Measurements from ENCODE around the gene SAPCD2. TPM values are rescaled to one million over a fixed set of nuclear protein-coding genes. Genes with fewer than 3 reads are reported as not detected.

Gene SAPCD2
- total RNA-seq, 1 experiment from 2014 or later: 29.8 TPM

DNA sequence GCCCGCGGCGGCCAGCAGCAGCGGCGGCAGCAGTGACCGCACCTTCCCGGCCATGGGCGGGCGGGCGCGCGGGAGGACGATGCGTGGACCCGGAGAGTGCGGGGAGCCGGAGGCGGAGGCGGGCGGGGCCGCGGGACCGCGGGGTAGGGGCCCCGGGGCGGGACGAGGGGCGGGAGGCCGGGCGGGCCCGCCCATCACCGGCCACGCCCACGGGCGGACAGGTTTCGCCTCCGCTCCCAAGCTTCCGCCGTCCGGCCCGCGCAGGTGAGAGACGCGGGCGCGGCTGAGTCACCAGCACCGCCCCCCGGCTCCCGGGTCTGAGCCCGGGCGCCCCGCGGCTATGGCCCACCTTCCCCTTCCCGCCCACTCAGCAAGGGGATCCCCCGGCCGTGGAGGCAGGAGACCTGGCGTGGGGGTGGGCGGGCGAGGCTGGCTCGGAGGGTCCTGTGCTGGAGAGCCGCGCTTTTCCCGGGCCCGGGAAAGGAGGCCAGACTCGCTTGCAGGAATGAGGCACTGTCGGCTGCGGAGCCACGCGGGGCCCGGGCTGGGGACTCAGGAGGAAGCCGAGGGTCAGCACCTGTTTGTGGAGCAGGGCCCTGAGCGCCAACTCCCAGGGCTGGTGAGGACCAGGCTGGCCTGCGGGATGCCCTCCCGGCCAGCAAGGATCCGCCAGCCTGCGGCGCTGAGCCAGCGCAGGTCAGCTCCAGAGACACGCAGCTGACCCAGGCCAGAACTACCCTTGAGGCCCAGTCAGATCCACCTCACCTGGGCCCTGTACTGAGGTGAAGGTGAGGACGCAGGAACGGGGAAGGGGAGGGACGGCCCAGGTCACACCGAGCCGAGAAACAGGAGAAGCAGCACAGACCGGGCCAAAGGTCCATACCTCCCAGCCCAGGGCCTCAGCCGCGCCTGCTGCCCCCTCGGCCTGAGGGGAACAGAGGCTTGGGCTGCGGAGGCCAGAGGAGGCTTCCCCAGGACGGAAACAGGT, 16.1 kb downstream of the SAPCD2 start, which contains the start of gene ENTPD2:
Gene ENTPD2 (minus strand): TSS at position 118 of the 988 bp plus-strand sequence. CDS start 64 bp downstream, at position 54.
- Mint-ChIP-seq H3K4me3 (peak within 1 kb of the TSS; percentile 25 to 64), H3K4me1 (peaks cover 2 to 11% of the 10 kb centered on the region in 2 experiments), H3K27ac (no peak within 1 kb of the TSS; a peak in 1 of 7 replicates), H3K27me3 (ENCODE audit: low read depth) (peaks cover 71% of the 10 kb centered on the region), H3K36me3 (ENCODE audit: insufficient read depth in 1 of 3, low read depth in 3 of 3) (no peaks in the 10 kb centered on the region), H3K9me3 (no peaks in the 10 kb centered on the region)
- Histone ChIP-seq H3K4me2 (ENCODE audit: insufficient read depth, insufficient read length, low read length) (peak within 1 kb of the TSS; percentile 49), H3K27me3 (ENCODE audit: insufficient read depth, low read length) (peaks cover 2% of the 10 kb centered on the region; the same call in 1 of the 2 replicates), H4K8ac (replicated peaks; ENCODE audit: insufficient read length, low read depth, low read length) (no peak within 1 kb of the TSS), H3K18ac (ENCODE audit: insufficient read length, low read depth, low read length) (no peak within 1 kb of the TSS), H2AK5ac (ENCODE audit: insufficient read length, low read length) (no peak within 1 kb of the TSS), H2BK20ac (ENCODE audit: low read depth, low read length, poor library complexity, severe bottlenecking) (no peak within 1 kb of the TSS), H3K56ac (ENCODE audit: insufficient read length, low read depth, low read length) (no peak within 1 kb of the TSS), H2BK12ac (ENCODE audit: insufficient read length, low read depth, low read length) (no peak within 1 kb of the TSS), H3K4me1 (ENCODE audit: insufficient read depth, low read length) (no peaks in the 10 kb centered on the region), H3K79me2 (ENCODE audit: insufficient read depth, low read length) (no peaks in the 10 kb centered on the region), H3K14ac (ENCODE audit: insufficient read depth, low read length) (no peak within 1 kb of the TSS; the same call in 1 of the 2 replicates), H3K9me3 (ENCODE audit: control insufficient read depth, low read depth, low read length) (no peaks in the 10 kb centered on the region), H3K23me2 (ENCODE audit: insufficient read length, low read depth, low read length, poor library complexity, severe bottlenecking) (peaks cover 6% of the 10 kb centered on the region), H2BK120ac (ENCODE audit: low read depth, low read length, poor library complexity, severe bottlenecking) (no peak within 1 kb of the TSS), H2BK5ac (ENCODE audit: insufficient read length, low read length) (no peak within 1 kb of the TSS), H3T11ph (ENCODE audit: low read length) (no peak within 1 kb of the TSS), H4K20me1 (ENCODE audit: control insufficient read depth, insufficient read depth, insufficient read length) (no peaks in the 10 kb centered on the region), H4K5ac (ENCODE audit: insufficient read length, low read depth, low read length) (no peak within 1 kb of the TSS), H3K23ac (ENCODE audit: insufficient read length, low read depth, low read length) (no peak within 1 kb of the TSS), H3K27ac (ENCODE audit: insufficient read length, low read depth, low read length) (no peak within 1 kb of the TSS), H3K4ac (ENCODE audit: low read depth, low read length) (no peak within 1 kb of the TSS), H4K91ac (ENCODE audit: insufficient read length, low read depth, low read length) (no peak within 1 kb of the TSS), H2AFZ (ENCODE audit: low read length) (no peak within 1 kb of the TSS), H3K79me1 (ENCODE audit: insufficient read depth, low read depth, low read length, poor library complexity, severe bottlenecking) (no peaks in the 10 kb centered on the region), H3K9ac (ENCODE audit: extremely low read depth, insufficient read length, low read length) (no peak within 1 kb of the TSS), H2BK15ac (ENCODE audit: low read depth, low read length) (no peak within 1 kb of the TSS)
- DNase-seq: peak; percentile 71
- TF ChIP-seq, protein P1, sequence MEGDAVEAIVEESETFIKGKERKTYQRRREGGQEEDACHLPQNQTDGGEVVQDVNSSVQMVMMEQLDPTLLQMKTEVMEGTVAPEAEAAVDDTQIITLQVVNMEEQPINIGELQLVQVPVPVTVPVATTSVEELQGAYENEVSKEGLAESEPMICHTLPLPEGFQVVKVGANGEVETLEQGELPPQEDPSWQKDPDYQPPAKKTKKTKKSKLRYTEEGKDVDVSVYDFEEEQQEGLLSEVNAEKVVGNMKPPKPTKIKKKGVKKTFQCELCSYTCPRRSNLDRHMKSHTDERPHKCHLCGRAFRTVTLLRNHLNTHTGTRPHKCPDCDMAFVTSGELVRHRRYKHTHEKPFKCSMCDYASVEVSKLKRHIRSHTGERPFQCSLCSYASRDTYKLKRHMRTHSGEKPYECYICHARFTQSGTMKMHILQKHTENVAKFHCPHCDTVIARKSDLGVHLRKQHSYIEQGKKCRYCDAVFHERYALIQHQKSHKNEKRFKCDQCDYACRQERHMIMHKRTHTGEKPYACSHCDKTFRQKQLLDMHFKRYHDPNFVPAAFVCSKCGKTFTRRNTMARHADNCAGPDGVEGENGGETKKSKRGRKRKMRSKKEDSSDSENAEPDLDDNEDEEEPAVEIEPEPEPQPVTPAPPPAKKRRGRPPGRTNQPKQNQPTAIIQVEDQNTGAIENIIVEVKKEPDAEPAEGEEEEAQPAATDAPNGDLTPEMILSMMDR (conservative IDR thresholded peaks at IDR 0.05): no peak
- WGBS (ENCODE audit: extremely low coverage, insufficient read length, low lambda C conversion rate): no CpG with 5 or more reads among the region's 90 CpGs

Data from H9 (cell line).